GM19043 (cell line): ENCODE data around the gene ASTN2.

Experiments
- ATAC-seq: cut with Tn5 transposase; IDR thresholded peaks from one replicate; pipeline ENCODE4 v1.9.1; 2021; ENCODE audit warnings: low read depth; ENCODE audit not compliant: unreplicated experiment

The ASTN2 gene

GRCh38 chr9:116383936-116384335 lies 1030.9 kb downstream of the ASTN2 start:
- ATAC-seq: no peak

DNA sequence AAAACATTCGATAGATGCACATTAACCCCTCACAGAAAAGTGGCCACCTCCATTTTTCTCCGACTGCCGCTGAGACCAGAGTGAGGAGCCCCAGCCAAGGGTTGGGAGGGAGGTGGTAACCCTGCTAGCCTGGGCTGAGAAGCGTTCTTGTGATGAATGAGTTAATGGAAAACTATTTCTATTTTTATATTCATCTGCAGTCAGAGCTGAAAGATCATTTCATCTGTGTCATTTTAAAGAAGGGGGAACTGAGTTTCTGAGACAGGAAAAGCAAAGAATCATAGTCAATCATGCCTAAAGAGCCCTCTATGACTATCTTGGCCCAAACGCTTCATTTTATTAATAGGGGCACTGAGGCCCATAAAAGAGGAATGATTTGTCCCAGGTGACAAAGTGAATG lies 1031.7 kb downstream of the ASTN2 start:
- ATAC-seq: no peak

DNA sequence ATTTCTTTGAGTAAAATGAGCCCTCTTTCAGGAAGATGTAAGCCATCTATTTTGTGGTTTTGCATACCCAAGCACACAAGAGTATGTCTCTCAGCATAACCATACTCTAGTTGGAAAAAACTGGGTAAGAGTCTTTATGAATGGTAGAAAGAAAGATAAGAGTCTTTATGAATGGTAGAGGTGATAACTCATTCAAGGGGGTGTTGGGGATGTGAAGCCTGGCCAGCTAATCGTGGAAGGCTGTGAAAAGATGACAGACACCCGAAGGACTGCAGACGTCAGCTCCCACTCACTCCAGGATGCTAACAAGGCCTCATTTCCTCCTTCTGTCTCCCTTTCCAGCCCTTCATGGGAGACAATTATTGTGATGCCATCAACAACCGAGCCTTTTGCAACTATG lies 1032.8 kb downstream of the ASTN2 start:
- no peak for ATAC-seq

DNA sequence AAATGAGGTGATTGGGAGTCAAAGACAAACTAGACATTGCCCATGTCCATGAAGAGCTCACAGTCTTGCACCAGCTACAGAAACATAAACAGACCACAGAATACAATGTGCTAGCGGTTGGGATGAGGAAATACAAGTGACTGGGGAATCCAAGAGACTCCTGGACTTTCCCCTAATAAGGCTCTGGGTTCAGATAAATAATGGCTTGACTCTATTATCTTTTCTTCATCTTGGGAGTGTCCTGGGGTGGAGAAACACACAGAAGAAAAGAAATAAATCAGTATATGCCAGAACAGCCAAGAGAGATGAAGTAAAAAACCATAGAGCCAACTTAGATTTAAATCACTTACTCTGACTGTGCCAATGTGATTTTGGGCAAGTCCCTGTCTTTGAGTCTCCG lies 1033.5 kb downstream of the ASTN2 start:
- no peak for ATAC-seq

GRCh38 chr9:116380496-116380995 lies 1034.3 kb downstream of the ASTN2 start:
- ATAC-seq: no peak

DNA sequence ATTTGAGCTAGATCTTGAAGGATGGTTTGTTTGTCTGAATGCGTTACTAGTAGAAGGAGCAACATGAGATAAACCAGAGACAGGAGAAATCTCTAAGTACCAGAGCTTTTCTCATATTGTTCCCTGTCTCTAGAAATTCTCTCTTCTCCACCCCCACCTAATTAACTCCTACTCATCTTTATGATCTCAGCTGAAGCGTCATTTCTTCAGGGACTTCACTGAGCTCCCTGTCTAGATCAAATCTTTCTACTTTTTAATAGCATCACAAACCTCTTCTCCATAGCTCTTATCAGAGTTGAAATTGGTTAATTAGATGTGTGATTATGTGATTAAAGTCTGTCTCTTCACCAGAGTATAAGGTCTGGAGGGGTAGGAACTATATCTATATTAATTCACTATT lies 1035.0 kb downstream of the ASTN2 start:
- ATAC-seq: no peak

- ATAC-seq: no peak
Measured at GRCh38 chr9:116378873-116379272, 1036.0 kb downstream of the ASTN2 start.

GRCh38 chr9:116377179-116377798 lies 1037.6 kb downstream of the ASTN2 start:
- no peak for ATAC-seq
